ENCODE results near the gene ACIN1.
"Not testable (repeated sequence)": the region's sequence is repeated elsewhere in the genome, so short reads cannot be mapped to it uniquely, and the experiment has no call there.

Gene ACIN1

DNA sequence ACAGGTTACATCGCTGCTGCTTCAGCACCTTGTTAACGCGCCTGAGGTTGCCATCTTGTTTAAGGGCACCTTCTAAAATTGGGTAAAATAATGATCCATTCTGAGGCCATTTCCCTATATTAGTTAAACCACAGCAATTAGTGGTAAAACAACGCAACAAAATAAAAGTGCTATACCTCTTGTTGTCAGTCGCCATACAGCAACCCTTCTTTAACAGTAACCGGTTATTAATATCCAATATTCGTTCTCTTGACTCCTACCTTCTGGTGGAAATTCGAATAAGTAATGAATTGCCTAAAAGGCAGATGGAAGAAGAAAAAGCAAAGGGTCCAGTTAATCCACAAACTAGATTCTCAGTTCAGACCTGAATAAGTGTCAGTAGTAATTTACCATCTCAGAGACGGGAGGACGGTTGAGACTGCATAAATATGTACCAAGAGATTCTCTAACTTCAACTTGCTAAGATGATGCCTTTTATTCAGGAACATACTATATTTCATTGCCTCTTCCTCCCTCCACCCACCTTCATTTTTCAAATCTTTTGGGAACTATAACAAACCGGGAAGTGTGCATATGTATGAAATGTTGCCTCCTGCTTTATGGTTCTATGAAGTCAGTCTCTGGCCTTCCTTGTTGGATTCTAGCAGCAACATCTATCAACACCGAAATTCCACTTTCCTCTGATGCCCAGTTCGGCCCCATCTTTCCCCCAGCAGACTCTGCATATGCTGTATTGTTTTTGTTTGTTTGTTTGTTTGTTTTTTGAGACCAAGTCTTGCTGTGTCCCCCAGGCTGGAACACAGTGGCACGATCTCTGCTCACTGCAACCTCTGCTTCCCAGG is 59.4 kb downstream of the ACIN1 start:
- no peak for DNase-seq

GRCh38 chr14:23034498-23035302 is 60.2 kb downstream of the ACIN1 start, which contains the start of gene PSMB5:
PSMB5 (minus strand) TSS chr14:23034900; CDS start chr14:23034881, 19 bp downstream.
- peak; percentile 99 for DNase-seq

- peak; percentile 48 for DNase-seq
Measured at GRCh38 chr14:23033801-23034497, 61.0 kb downstream of the ACIN1 start.

GRCh38 chr14:23033251-23033727 is 61.6 kb downstream of the ACIN1 start:
- peak; percentile 51 for DNase-seq

GRCh38 chr14:23030936-23031335 is 64.0 kb downstream of the ACIN1 start:
- DNase-seq, result no peak

DNA sequence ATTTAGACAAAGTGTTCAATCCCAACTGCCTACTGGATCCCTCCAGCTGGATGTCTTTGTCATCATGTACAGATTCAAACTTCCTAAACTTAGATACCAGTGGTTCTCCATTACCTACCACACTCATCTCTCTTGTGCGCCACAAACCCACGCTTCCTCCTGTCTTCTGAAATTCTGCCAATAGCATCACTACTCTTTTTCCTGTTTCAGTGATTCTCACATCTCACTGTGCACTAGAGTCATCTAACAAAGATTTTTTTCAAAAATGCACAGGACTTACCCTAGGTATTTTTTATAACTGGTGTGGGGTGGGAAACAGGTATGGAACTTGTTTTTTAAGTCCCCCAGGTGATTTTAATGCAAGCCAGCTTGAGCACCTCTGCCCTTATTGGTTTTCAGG is 66.1 kb downstream of the ACIN1 start:
- no peak for DNase-seq

DNA sequence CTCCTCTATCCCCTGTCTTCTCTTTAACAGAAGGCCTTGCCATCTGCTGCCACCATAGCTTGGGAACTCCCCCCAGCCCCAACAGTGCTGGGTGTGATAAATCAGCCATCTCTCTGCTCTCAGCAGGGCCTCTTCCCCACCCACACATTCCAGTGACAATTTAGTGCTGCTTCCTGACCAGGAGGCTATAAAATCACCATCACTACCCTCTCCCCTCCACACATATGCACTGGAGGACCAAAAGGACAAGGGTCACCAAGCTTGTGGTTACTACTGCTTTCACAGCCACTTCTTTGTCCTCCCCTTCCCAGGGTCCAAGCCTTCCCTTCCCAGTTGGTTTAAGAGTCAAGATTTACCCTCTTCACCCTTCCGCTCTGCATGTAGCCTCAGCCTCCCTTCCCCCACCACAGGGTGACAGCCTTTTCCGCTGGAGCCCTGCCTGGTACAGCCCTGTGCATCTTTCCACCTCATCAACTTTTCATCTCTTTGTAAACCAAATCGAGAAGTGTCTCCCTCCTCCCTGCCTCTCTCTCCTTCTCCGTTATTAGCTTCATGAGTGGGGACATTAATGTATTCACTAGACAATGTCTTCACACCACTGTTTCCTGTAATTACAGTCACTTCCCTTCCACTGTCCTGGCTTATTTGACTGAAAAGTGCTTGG is 69.7 kb downstream of the ACIN1 start:
- no peak for DNase-seq

GRCh38 chr14:23024612-23025075 is 70.3 kb downstream of the ACIN1 start:
- DNase-seq, result no peak

- DNase-seq, result no peak
Measured at GRCh38 chr14:23023795-23024152, 71.2 kb downstream of the ACIN1 start.

DNA sequence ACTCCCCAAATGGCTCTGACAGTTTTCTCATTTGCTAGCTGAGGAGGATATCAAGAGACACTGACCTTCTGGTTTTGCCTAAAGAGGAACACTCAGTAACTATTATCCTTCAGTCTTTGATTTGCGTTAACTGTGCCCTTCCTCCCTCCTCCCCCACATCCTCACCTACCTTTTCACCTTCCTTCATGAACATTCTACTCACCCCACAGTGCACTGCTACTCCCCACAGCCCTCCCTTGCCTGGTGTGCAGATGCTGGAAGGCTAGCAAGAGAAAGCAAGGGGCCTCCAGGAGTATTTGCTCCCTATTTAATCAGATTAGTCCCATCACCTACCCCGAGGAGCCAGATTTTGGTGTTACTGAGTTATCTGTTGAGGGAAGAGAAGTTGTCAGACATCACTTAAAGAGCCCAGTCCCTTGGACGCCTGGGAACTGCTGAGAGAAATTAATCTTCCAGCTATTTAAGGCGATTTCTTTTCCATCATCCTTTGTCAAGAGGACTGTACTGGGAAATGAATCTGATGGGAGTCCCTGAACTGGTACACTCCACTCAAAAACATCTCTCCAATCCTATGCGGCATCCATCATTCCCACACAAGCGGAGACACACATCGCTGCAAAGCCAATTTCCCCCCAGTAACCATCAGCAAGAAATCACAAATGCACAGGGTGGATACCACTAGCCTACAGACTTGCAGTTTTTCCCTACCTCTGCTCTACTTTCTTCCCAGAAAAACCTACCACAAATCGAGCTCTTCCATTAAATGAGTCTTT is 71.7 kb downstream of the ACIN1 start:
- no peak for DNase-seq

DNA sequence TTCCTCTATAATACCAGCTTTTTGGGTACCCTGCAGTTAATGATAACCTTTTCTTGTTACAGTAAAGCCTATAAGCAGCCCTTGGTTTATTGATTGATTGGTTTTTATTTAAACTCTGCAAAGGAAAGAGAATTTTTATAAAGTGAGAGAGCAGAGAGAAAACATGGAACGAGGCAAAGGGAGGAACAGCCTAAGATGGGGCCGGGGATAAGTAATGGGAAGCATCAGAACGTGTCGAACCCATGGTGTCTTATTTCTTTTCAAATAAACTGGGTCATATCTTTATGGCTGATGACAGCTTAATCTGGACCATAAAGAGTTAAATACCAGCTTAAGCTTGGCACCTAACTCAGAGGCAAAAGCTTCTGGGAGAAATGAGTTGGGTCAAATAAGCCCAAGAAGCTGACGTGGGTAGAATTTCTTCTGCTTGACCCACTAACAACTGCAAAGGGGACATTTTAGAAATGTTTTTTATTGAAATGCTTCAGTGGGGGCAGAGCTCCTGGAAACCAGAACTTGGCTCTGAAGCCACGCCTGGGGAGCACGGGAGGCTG is 73.0 kb downstream of the ACIN1 start:
- no peak for DNase-seq

DNA sequence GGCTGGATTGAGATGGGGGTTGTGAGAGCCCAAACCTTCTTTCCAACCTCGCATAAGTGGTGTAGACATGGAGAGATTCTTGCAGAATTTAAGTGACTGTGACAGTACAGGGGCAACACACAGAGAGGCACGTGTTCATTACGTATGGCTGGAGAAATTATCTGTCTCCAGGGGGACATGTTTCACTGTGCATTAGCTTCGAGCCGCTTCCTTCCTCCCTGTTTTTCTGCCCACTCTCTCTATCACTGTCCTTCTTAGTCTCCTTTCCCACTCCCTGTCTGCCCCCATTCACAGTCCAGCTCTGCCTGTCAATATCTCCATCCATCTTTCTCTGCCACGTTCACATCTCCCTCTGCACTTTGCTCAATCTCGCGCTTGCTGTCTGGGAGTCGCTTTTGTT is 73.5 kb downstream of the ACIN1 start:
- DNase-seq, result no peak

- DNase-seq, result peak; percentile 87
Measured at GRCh38 chr14:23020143-23021128, 74.5 kb downstream of the ACIN1 start.

- no peak for DNase-seq
Measured at GRCh38 chr14:23018107-23018506, 76.8 kb downstream of the ACIN1 start.

DNA sequence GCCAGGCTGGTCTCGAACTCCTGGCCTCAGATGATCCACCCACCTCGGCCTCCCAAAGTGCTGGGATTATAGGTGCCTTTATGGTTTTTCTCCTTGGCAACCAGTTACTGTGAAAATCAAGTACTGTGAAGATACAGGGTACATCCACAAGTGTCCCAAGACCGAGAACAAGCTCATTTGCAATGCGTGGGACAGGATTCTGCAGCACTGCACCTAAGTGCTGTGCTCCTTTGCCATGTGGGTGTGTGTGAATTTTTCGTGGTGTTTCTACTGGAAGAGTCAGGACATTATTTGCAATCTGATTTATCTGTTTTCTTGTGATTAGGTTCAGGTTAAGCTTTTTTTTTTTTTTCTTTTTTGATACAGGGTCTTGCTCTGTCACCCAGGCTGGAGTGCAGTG is 77.8 kb downstream of the ACIN1 start:
- no peak for DNase-seq

DNA sequence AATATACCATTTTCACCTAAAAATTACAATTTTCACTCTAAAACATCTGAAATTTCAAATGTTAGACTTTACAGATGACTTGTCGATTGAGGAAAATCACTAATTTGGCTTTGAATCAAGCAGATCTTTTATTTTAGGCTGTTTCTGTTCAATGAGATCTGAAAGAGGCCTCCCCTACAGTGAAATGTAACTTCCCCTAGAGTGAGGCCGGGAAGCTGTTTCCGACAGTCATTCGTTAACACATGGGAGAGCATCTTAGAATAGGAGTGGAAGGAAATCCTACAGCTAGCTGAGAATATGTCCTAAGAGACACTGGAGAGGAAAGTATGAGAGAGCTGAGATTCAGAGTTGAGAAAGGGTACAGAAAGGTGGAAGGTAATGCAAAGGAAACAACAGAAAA is 79.3 kb downstream of the ACIN1 start:
- no peak for DNase-seq

- not testable (repeated sequence) for DNase-seq
Measured at GRCh38 chr14:23013749-23014054, 81.2 kb downstream of the ACIN1 start.

DNA sequence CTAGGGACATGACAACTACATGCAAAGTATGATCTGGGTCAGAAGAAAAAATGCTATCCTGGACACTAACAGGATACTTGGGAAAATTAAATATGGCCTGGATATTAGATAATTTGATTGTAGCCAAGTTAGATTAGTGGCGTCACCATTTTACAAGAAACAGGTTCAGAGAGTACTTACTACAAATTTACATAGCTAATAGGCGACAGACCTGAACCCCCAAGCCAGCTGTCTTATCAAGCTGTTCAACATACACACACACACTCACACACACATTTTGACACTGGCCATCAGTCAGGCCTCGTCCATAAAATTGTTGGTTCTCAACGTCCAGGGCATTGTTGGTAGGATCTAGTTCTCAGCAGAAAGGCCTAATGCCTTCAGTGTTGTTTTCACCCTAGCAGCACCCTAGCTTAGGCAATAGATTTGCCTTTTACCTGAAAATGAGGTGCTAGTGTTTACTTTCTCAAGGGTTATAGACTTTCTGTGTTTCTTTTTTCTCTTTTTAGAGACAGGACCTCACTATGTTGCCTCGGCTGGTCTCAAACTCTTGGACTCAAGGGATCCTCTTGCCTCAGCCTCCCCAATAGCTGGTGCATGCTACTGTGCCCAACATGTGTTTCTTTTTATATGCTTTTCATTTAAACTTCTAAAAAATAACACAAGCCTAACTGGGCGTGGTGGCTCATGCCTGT is 81.7 kb downstream of the ACIN1 start:
- DNase-seq, result no peak

DNA sequence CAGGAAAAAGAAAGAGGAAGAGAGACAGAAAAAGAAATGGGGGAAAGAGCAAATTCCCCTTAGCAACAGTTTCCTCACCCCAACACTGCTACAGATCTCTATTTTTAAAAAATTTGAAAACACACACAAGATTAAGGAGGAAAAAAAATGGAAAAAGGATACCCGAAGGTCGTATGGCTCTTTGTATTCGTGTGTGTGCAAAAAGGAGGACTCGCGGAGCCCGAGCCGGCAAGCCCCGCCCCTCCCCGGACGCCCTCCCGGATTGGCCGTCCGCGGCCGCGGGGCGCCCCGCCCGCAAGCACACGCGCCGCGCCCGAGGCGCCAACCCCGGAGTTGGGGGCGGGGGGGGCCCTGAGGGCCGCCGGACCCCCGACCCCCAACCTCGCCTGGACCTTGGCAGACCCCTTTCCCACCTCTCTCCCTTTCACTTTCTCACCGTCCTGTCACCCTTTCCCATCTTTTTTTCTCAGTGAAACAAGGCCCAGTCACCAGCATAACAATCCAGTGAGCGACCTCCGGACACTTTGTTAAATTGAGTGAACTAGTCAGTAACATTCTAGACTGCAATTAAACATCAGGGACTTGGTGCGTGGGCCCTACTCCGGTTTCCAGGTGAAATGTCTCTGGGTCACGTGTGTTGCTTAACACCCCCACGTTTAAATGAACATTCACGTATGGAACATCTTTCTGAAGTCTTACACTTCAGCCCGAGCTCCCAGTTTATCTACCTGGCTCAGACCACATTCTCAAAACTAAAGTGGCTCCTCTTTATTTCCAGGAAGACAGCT is 84.8 kb downstream of the ACIN1 start, which contains the start of gene C14orf93:
C14orf93 (minus strand) TSS at position 205 of the 788 bp plus-strand sequence. CDS start 11,120 bp downstream, outside the sequence.
- peak; percentile 89 for DNase-seq
